Naive thymus-derived CD4-positive, alpha-beta T cell (primary cell): ENCODE results near the gene MACROD2. TPM values are rescaled to one million over a fixed set of nuclear protein-coding genes. Genes with fewer than 3 reads are reported as not detected.

Source experiments
- ATAC-seq: fragments of 150-1000 bp; cut with Tn5 transposase; 2 replicates; pipeline ENCODE4 v1.10.0; 2021; ENCODE audit warnings: mild to moderate bottlenecking, moderate library complexity
- CTCF ChIA-PET: fragments of 350-600 bp; sonication (Branson Sonifier 250); formaldehyde crosslinking; loops from one replicate; lab custom pipeline; 2021; ENCODE audit warnings: antibody characterized with exemption; lab: Charles Lee
- POLR2A ChIA-PET: fragments of 350-600 bp; sonication (Branson Sonifier 250); formaldehyde crosslinking; loops from one replicate; lab custom pipeline; 2021; ENCODE audit warnings: antibody characterized with exemption, inconsistent platforms; lab: Charles Lee
- DNase-seq, 9 donors: peaks; one replicate each; pipeline versions ENCODE4 v3.0.0 to v3.0.0-alpha.2; 2020 to 2022; ENCODE audit warnings: mixed read lengths in 1 of 9
- H3K27ac ChIP-seq: one replicate; pipeline ENCODE4 v1.7.0; 2013; ENCODE audit warnings: mild to moderate bottlenecking, low read depth, low read length, moderate library complexity
- H3K27me3 ChIP-seq, 2 donors: one replicate each; pipeline ENCODE4 v1.7.0; 2013; ENCODE audit warnings: low read length in 2 of 2, mild to moderate bottlenecking in 2 of 2, moderate library complexity in 2 of 2; ENCODE audit not compliant: control insufficient read depth in 2 of 2, insufficient read depth in 2 of 2
- H3K36me3 ChIP-seq, 3 experiments: 1 replicate in 2 of 3; 2 replicates in 1 of 3; pipeline ENCODE4 v1.7.0; 2013; ENCODE audit warnings: low read length in 3 of 3, mild to moderate bottlenecking in 3 of 3, moderate library complexity in 1 of 3; ENCODE audit not compliant: insufficient read depth in 3 of 3, control insufficient read depth in 2 of 3
- H3K4me1 ChIP-seq, 2 donors: one replicate each; pipeline ENCODE4 v1.7.0; 2013; ENCODE audit warnings: low read length in 2 of 2, mild to moderate bottlenecking in 2 of 2, moderate library complexity in 1 of 2; ENCODE audit not compliant: control insufficient read depth in 2 of 2, insufficient read depth in 2 of 2
- H3K4me3 ChIP-seq: 2 replicates; pipeline ENCODE4 v1.7.0; 2013; ENCODE audit warnings: mild to moderate bottlenecking, low read length
- H3K9me3 ChIP-seq, 3 experiments: 1 replicate in 2 of 3; 2 replicates in 1 of 3; pipeline ENCODE4 v1.7.0; 2013; ENCODE audit warnings: low read length in 3 of 3; ENCODE audit not compliant: control insufficient read depth in 2 of 3
- H3K27ac Mint-ChIP-seq, 9 donors: one replicate each; pipeline ENCODE4 v1.8.0; 2020 to 2022; ENCODE audit warnings: mixed read lengths in 9 of 9, mild to moderate bottlenecking in 8 of 9, moderate library complexity in 5 of 9, inconsistent platforms in 2 of 9
- H3K27me3 Mint-ChIP-seq, 5 donors: one replicate each; pipeline ENCODE4 v1.8.0; 2021 to 2022; ENCODE audit warnings: mixed read lengths in 5 of 5, mild to moderate bottlenecking in 1 of 5
- H3K36me3 Mint-ChIP-seq, 5 donors: one replicate each; pipeline ENCODE4 v1.8.0; 2020 to 2022; ENCODE audit warnings: mixed read lengths in 5 of 5, mild to moderate bottlenecking in 3 of 5, inconsistent platforms in 1 of 5
- H3K4me1 Mint-ChIP-seq, 7 donors: one replicate each; pipeline ENCODE4 v1.8.0; 2020 to 2022; ENCODE audit warnings: mixed read lengths in 7 of 7, mild to moderate bottlenecking in 3 of 7, inconsistent platforms in 1 of 7
- H3K4me3 Mint-ChIP-seq, 10 donors: one replicate each; pipeline ENCODE4 v1.8.0; 2020 to 2022; ENCODE audit warnings: mild to moderate bottlenecking in 10 of 10, mixed read lengths in 10 of 10, moderate library complexity in 6 of 10, inconsistent platforms in 2 of 10
- H3K9me3 Mint-ChIP-seq, 11 donors: one replicate each; pipeline ENCODE4 v1.8.0; 2020 to 2022; ENCODE audit warnings: mixed read lengths in 11 of 11, mild to moderate bottlenecking in 4 of 11, inconsistent platforms in 1 of 11, moderate library complexity in 1 of 11
- intact Hi-C, 2 donors: fragments of 100-400 bp; cut with micrococcal nuclease; formaldehyde crosslinking; loops; one replicate each; pipeline ENCODE4 v1.15.1; 2023
- polyA plus RNA-seq, 2 donors: library from polyadenylated mRNA; unstranded; fragments of 300-500 nt; fragmentation: Illumina TruSeq; gene quantifications; one replicate each; pipeline ENCODE4 v1.2.3, GENCODE V29; 2021
- total RNA-seq, 6 experiments: library from RNA in 5 of 6; stranded (reverse) in 5 of 6; gene quantifications; 1 replicate in 5 of 6; 2 replicates in 1 of 6; pipeline ENCODE4 v1.2.3 and lab custom pipeline; 2021 to 2026

Gene MACROD2
- total and polyA plus RNA-seq, 7 experiments from 2014 or later = 0.27 to 0.86 (median 0.34) TPM; not detected in 4

DNA sequence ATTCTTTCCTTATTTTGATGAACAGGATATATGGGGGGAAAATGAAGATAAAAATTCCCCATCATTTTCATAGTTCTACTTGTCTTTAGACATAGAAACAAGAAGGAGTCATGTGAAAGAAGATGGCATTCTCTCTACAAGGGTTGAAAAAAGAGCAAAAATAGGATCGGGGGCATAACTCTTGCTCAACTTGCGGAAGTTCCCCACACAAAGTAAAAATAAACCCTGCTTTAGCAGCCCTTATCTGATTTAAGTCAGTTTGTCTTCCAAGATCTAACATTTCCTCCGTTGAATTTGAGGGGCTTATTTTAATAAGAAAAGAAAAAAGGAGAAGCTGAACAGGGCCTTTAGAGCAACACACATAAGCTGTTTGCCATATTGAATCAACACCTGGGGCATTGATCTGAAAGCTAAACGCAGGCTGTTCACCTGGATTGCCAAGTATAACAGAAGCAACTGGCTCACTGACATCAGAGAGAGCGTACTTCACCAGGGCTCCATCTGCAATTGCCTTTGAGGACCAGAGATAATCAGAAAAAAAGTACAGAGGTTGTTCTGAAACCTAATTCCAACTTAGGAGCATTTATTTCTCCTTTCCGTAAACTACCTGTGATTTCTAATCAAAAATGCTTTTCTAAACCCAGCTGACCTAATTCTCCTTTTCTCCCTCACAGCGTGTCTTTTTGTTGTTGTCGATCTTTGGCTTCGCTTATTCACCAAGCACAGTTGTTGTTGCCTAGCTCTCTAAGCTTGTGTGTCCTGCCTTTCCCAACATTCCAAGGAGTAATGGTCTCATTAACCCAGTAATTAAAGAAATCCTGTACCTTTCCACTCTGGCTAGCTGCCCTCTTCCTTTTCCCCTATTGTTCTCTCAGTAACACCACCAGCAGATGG is 2010.0 kb downstream of the MACROD2 start:
- Mint-ChIP-seq H3K4me3 (no peak overlapping the region), H3K36me3 (no peaks in the 10 kb centered on the region), H3K27ac (no peak overlapping the region), H3K9me3 (peaks cover 0 to 15% (median 6%) of the 10 kb centered on the region in 11 donors), H3K4me1 (no peaks in the 10 kb centered on the region), H3K27me3 (peaks cover 0 to 5% (median 0%) of the 10 kb centered on the region in 5 donors)
- no peak for ATAC-seq
- Histone ChIP-seq H3K4me3 (no peak overlapping the region), H3K9me3 (no peaks in the 10 kb centered on the region), H3K4me1 (no peaks in the 10 kb centered on the region), H3K36me3 (no peaks in the 10 kb centered on the region), H3K27ac (no peak overlapping the region), H3K27me3 (no peaks in the 10 kb centered on the region)
- ChIA-PET POLR2A (no interaction called here), CTCF (no interaction called here)
- no peak for DNase-seq
- intact Hi-C loops = no loop called here

- CTCF ChIA-PET = no interaction called here
- Histone ChIP-seq H3K4me3 (no peak overlapping the region), H3K4me1 (no peaks in the 10 kb centered on the region), H3K27ac (no peak overlapping the region), H3K9me3 (no peaks in the 10 kb centered on the region), H3K36me3 (no peaks in the 10 kb centered on the region), H3K27me3 (no peaks in the 10 kb centered on the region)
- intact Hi-C loops = no loop called here
- no peak overlapping the region for H3K4me3 Mint-ChIP-seq
- ATAC-seq = no peak
- DNase-seq = no peak
- H3K4me1 Mint-ChIP-seq = no peaks in the 10 kb centered on the region
- no peaks in the 10 kb centered on the region for H3K36me3 Mint-ChIP-seq
- peaks cover 0 to 5% (median 0%) of the 10 kb centered on the region in 5 donors for H3K27me3 Mint-ChIP-seq
- POLR2A ChIA-PET = no interaction called here
- peaks cover 0 to 11% (median 4%) of the 10 kb centered on the region in 11 donors for H3K9me3 Mint-ChIP-seq
- no peak overlapping the region for H3K27ac Mint-ChIP-seq
Observed at GRCh38 chr20:16005915-16006493, 2010.7 kb downstream of the MACROD2 start.

DNA sequence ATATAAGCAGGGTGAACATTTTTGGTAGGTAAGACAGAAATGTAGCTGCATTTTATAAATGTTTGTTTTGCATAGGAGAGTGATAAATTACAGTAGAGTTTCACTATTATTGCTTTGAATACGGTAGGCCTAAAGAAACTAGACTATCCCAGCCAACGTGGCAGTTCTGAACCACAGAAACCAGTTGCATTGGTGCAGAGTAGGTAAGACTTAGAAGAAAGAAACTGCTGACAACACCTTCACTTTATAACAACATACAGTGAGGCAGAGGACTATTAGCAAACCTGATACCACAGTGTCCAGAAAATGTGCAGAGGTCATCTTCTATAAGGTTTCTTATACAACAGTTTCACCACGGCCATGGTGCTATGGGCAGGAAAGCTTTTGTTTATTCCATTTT is 2011.8 kb downstream of the MACROD2 start:
- H3K27me3 ChIP-seq = no peaks in the 10 kb centered on the region
- H3K4me1 ChIP-seq = no peaks in the 10 kb centered on the region
- H3K4me1 Mint-ChIP-seq = no peaks in the 10 kb centered on the region
- intact Hi-C loops = no loop called here
- DNase-seq (no peak), ATAC-seq (no peak)
- H3K36me3 ChIP-seq = no peaks in the 10 kb centered on the region
- no peak overlapping the region for H3K27ac ChIP-seq
- H3K27ac Mint-ChIP-seq = no peak overlapping the region
- peaks cover 0 to 5% (median 0%) of the 10 kb centered on the region in 5 donors for H3K27me3 Mint-ChIP-seq
- no peak overlapping the region for H3K4me3 ChIP-seq
- ChIA-PET CTCF (no interaction called here), POLR2A (no interaction called here)
- no peaks in the 10 kb centered on the region for H3K9me3 ChIP-seq
- peaks cover 0 to 13% (median 3%) of the 10 kb centered on the region in 11 donors for H3K9me3 Mint-ChIP-seq
- H3K36me3 Mint-ChIP-seq = no peaks in the 10 kb centered on the region
- H3K4me3 Mint-ChIP-seq = no peak overlapping the region

DNA sequence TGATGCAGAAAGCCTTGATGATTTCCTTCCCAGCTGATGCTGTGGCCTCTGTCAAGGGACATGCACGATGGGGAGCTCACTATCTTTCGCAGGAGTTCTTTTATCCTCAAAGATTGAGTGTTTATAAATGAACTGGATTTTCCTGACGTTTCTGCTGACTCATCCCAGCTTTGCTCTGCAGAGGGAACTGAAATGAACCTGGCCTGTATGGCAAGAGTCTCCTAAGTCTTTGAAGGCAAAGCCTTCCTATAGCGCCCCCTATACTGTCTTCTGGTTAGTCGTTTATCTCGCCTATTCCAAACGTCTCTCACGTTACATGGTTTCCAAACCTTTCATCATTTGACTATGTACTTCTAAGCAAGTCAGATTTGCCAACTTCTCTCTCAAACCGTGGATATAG is 2012.6 kb downstream of the MACROD2 start:
- Mint-ChIP-seq H3K4me3 (no peak overlapping the region), H3K9me3 (peaks cover 0 to 15% (median 4%) of the 10 kb centered on the region in 11 donors), H3K36me3 (no peaks in the 10 kb centered on the region), H3K27me3 (peaks cover 0 to 5% (median 0%) of the 10 kb centered on the region in 5 donors), H3K27ac (no peak overlapping the region), H3K4me1 (no peaks in the 10 kb centered on the region)
- Histone ChIP-seq H3K27ac (no peak overlapping the region), H3K9me3 (no peaks in the 10 kb centered on the region), H3K36me3 (no peaks in the 10 kb centered on the region), H3K4me3 (no peak overlapping the region), H3K4me1 (no peaks in the 10 kb centered on the region), H3K27me3 (no peaks in the 10 kb centered on the region)
- DNase-seq = no peak
- ChIA-PET CTCF (no interaction called here), POLR2A (no interaction called here)
- ATAC-seq = no peak
- intact Hi-C loops = no loop called here

DNA sequence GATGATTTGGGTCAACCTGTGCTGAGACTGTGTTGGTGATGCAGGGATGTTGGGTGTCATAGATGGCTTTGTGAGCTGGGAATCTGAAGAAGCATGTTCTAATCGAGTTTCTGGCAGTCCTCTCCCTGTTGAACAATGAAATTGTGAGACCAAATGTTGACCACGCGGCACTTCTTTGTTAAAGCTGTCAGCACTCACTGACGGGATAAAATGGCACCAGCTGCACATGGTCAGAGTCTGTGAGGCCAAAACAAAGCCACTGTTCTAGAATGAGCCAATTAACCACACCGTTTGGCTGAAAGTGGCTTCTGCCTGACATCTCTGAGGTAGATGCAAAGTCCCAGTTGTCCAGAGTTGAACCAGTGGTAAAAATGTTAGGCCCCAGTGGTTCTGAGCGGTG is 2015.7 kb downstream of the MACROD2 start:
- POLR2A ChIA-PET = no interaction called here
- peaks cover 0 to 8% (median 0%) of the 10 kb centered on the region in 11 donors for H3K9me3 Mint-ChIP-seq

GRCh38 chr20:16011519-16011918 is 2016.2 kb downstream of the MACROD2 start:
- intact Hi-C loops = no loop called here
- ChIA-PET CTCF (no interaction called here), POLR2A (no interaction called here)
- DNase-seq (no peak), ATAC-seq (no peak)
- Histone ChIP-seq H3K4me3 (no peak overlapping the region), H3K36me3 (no peaks in the 10 kb centered on the region), H3K4me1 (no peaks in the 10 kb centered on the region), H3K27me3 (no peaks in the 10 kb centered on the region), H3K27ac (no peak overlapping the region), H3K9me3 (no peaks in the 10 kb centered on the region)
- Mint-ChIP-seq H3K9me3 (peaks cover 0 to 8% (median 0%) of the 10 kb centered on the region in 11 donors), H3K27me3 (no peaks in the 10 kb centered on the region), H3K27ac (no peak overlapping the region), H3K36me3 (no peaks in the 10 kb centered on the region), H3K4me1 (no peaks in the 10 kb centered on the region), H3K4me3 (no peak overlapping the region)

More for the DNA sequence above, 2015.7 kb downstream of the MACROD2 start:
- ATAC-seq (no peak), DNase-seq (no peak)
- Mint-ChIP-seq H3K27me3 (no peaks in the 10 kb centered on the region), H3K27ac (no peak overlapping the region), H3K36me3 (no peaks in the 10 kb centered on the region), H3K4me3 (no peak overlapping the region), H3K4me1 (no peaks in the 10 kb centered on the region)
- H3K4me1 ChIP-seq = no peaks in the 10 kb centered on the region
- no peaks in the 10 kb centered on the region for H3K9me3 ChIP-seq
- no peaks in the 10 kb centered on the region for H3K27me3 ChIP-seq
- no peaks in the 10 kb centered on the region for H3K36me3 ChIP-seq
- intact Hi-C loops = no loop called here
- H3K4me3 ChIP-seq = no peak overlapping the region
- CTCF ChIA-PET = no interaction called here
- no peak overlapping the region for H3K27ac ChIP-seq
